GM10248 (cell line): ENCODE data around the gene PHF21A.
"Not testable (repeated sequence)": the region's sequence is repeated elsewhere in the genome, so short reads cannot be mapped to it uniquely, and the experiment has no call there.

Experiments
- CTCF ChIA-PET: fragments of 300-600 bp; sonication (Branson Sonifier 250); formaldehyde crosslinking; extraction: SDS; loops from one replicate; lab custom pipeline; 2021; ENCODE audit warnings: antibody characterized with exemption; lab: Yijun Ruan, JAX
- POLR2A ChIA-PET: fragments of 350-650 bp; sonication (Branson Sonifier 250); formaldehyde crosslinking; extraction: SDS; loops from one replicate; lab custom pipeline; 2020; ENCODE audit warnings: antibody characterized with exemption; lab: Yijun Ruan, JAX
- DNase-seq: peaks from one replicate; pipeline ENCODE4 v3.0.0; 2012; ENCODE audit errors: extremely low spot score
- TF ChIP-seq, protein P1 (sequence below): IDR thresholded peaks from 2 replicates; pipeline ENCODE4 v1.5.1; 2012; ENCODE audit warnings: mild to moderate bottlenecking, low read depth; ENCODE audit errors: extremely low read depth, missing control alignments, control extremely low read depth

The PHF21A gene

DNA sequence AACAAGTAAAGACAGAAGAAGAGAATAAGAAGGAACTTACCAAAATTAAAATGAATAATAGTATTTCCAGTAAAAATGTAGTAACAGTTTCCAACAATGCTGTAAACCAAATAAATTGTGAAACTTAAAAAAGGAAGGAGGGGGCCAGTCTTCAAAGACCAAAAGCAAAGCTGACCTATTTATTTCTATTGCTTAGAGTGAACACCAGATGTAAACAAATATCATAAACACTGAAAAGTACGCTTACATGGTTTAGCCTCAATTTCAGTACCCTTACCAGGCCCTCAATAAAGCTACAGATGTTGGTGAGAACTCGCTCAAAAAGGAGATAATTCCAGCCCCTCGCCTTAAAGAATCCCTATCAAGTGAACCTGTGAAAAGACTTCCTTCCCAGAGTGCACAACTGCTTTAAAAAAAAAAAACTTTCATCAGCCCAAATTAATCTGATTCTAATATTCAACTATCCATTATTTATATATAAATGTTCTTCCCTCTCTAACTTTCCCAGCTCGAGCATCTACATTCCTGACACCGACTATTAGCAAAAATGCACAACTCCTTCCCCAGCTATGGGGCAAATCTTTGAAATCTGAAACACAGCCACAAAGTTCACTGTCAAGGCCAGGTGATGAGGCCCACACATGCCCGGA lies 2.4 kb downstream of the PHF21A start:
- ChIA-PET POLR2A (no interaction called here), CTCF (interaction anchor here (1.1 to 2.6 kb wide), 4 partner anchors 9 to 19 kb away, joined by 3 to 15 read pairs (median 5); no protein-coding TSS in a partner anchor)
- DNase-seq = no peak
- TF ChIP-seq, protein P1, sequence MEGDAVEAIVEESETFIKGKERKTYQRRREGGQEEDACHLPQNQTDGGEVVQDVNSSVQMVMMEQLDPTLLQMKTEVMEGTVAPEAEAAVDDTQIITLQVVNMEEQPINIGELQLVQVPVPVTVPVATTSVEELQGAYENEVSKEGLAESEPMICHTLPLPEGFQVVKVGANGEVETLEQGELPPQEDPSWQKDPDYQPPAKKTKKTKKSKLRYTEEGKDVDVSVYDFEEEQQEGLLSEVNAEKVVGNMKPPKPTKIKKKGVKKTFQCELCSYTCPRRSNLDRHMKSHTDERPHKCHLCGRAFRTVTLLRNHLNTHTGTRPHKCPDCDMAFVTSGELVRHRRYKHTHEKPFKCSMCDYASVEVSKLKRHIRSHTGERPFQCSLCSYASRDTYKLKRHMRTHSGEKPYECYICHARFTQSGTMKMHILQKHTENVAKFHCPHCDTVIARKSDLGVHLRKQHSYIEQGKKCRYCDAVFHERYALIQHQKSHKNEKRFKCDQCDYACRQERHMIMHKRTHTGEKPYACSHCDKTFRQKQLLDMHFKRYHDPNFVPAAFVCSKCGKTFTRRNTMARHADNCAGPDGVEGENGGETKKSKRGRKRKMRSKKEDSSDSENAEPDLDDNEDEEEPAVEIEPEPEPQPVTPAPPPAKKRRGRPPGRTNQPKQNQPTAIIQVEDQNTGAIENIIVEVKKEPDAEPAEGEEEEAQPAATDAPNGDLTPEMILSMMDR = no peak

DNA sequence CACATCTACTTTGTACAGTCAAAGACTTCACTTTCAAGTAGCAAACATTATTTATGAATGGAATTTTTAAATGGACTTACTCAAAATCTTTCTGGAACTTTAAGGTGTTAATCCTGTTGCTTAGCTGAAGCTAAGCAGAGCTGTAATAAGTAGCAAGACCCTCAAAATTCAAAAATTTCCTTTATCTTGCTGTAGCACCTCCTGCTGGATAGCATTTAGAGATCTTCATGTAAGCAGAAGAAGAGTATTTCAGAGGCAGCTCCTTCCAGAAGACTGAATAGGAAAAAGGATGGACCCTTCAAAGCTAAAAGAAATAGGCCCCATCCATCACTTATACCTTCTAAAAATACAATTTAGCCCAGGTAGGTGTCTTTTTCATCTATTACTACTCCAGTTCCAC lies 3.4 kb downstream of the PHF21A start:
- ChIA-PET CTCF (interaction anchor here (0.6 to 2.6 kb wide), 7 partner anchors 9 to 205 kb away, joined by 3 to 15 read pairs (median 4); partner anchors contain the start of gene PEX16), POLR2A (no interaction called here)
- DNase-seq = no peak
- TF ChIP-seq, protein P1 = peak; percentile 51

DNA sequence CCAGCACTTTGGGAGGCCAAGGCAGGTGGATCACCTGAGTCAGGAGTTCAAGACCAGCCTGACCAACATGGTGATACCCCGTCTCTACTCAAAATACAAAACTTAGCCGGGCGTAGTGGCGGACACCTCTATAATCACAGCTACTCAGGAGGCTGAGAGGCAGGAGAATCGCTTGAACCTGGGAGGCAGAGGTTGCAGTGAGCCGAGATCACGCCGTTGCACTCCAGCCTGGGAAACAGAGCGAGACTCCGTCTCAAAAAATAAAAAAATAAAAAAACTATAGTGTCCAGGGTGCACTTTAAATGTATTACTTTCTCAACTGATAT lies 4.6 kb downstream of the PHF21A start:
- POLR2A ChIA-PET, DNase-seq: not testable (repeated sequence)
- CTCF ChIA-PET = interaction anchor here (1.7 to 2.0 kb wide), 2 partner anchors 10 to 13 kb away, joined by 8 to 13 read pairs; no protein-coding TSS in a partner anchor

DNA sequence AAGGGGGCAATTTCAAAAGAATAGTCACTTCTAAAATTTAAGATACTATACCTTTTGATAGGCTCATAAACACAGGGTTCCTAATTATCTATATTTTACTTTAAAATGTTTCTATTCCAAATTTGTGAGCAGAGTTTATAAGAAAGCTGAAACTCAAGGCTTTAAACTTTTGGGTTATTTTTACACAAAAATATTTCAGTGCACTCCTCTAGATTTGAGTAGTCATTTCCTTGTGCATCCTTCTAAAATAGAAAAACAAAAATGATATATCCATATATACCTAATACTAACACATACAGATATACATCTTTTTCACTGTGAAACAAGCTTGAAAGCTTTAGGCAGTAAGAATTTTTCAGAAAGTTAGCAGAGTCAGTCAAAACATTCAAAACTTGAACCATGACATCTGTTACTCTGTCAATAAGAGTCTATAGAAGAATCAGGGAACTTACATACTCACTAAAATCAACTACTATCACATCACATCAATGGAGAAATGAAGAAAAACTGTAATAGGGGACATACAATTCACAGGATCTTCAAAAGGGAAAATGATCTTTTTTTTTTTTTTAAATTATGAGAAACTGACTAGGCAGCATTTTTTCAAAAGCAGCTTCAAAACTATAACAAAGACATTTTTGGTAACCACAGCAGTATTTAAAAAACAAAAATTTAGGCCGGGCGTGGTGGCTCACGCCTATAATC lies 5.1 kb downstream of the PHF21A start:
- TF ChIP-seq, protein P1 = no peak
- ChIA-PET CTCF (interaction anchor here (0.8 to 2.0 kb wide), 4 partner anchors 10 to 19 kb away, joined by 3 to 13 read pairs (median 6); no protein-coding TSS in a partner anchor), POLR2A (no interaction called here)
- DNase-seq = no peak

DNA sequence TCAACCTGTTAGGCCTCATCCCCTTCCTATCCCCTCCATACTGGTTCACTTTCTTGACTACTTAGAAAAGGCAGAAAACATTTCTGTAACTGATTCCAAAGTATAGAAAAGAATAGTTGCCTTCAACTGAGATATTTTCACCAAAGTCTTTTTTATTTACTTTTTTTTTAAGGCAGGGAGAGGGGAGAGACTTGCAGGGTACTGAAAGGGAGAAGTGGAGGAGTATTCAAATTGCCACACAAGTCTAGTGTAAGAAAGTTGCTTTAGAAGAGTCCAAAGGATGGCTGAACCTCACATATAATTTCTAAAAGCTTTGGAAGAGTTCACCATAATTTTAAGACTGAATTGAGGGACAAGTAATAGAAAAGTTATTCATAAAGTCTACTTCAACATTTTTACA lies 6.3 kb downstream of the PHF21A start:
- no peak for DNase-seq
- CTCF ChIA-PET = interaction anchor here (1.1 to 2.0 kb wide), 5 partner anchors 8 to 84 kb away, joined by 3 to 13 read pairs (median 5); no protein-coding TSS in a partner anchor
- TF ChIP-seq, protein P1 = no peak
- POLR2A ChIA-PET = no interaction called here

DNA sequence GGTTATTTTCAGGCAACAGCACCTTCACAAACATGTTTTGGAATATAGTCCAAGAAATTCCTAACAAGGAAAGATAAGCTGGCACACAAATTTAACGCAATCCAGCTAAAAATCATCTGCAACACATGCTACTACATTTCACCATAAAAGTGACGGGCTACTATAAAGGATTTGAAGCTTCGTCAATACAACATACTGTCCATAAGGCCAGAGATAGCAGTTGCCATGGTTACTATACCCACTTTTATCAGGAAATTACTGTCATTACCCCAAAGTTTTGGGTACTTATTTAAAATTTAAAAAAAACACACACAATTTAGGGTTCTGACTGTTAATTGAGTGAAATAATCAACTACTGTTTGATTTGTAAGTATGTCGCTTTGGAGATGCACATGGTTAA lies 6.9 kb downstream of the PHF21A start:
- no peak for DNase-seq
- TF ChIP-seq, protein P1 = no peak
- POLR2A ChIA-PET = no interaction called here
- CTCF ChIA-PET = interaction anchor here (1.0 to 1.3 kb wide), 4 partner anchors 10 to 85 kb away, joined by 3 to 5 read pairs (median 4); no protein-coding TSS in a partner anchor
